Parathyroid adenoma (tissue), 2 donors: Measurements from ENCODE around the gene CTR9.

Experiments used
- H2AFZ ChIP-seq: fragments of 300-600 bp; sonication (generic); one replicate; pipeline ENCODE4 v1.7.0; 2017; ENCODE audit warnings: antibody characterized with exemption, mild to moderate bottlenecking
- H3K27ac ChIP-seq: fragments of 300-600 bp; sonication (generic); one replicate; pipeline ENCODE4 v1.7.0; 2017
- H3K27me3 ChIP-seq: fragments of 300-600 bp; sonication (generic); one replicate; pipeline ENCODE4 v1.7.0; 2017; ENCODE audit warnings: low read length; ENCODE audit not compliant: control insufficient read depth, insufficient read depth
- H3K36me3 ChIP-seq: fragments of 300-600 bp; sonication (generic); one replicate; pipeline ENCODE4 v1.7.0; 2017; ENCODE audit warnings: low read length; ENCODE audit not compliant: control insufficient read depth, insufficient read depth
- H3K4me1 ChIP-seq: fragments of 300-600 bp; sonication (generic); one replicate; pipeline ENCODE4 v1.7.0; 2017; ENCODE audit warnings: control low read depth
- H3K4me2 ChIP-seq: fragments of 300-600 bp; sonication (generic); one replicate; pipeline ENCODE4 v1.7.0; 2017; ENCODE audit warnings: low read length
- H3K4me3 ChIP-seq: fragments of 300-600 bp; sonication (generic); one replicate; pipeline ENCODE4 v1.7.0; 2017; ENCODE audit warnings: low read depth, low read length
- H3K79me2 ChIP-seq: fragments of 300-600 bp; sonication (generic); one replicate; pipeline ENCODE4 v1.7.0; 2017; ENCODE audit warnings: control low read depth
- H3K9ac ChIP-seq: fragments of 300-600 bp; sonication (generic); one replicate; pipeline ENCODE4 v1.7.0; 2017; ENCODE audit warnings: mild to moderate bottlenecking
- H3K9me3 ChIP-seq: fragments of 300-600 bp; sonication (generic); one replicate; pipeline ENCODE4 v1.7.0; 2017; ENCODE audit warnings: low read length; ENCODE audit not compliant: control insufficient read depth
- TF ChIP-seq, protein P1 (sequence below): fragments of 300-600 bp; sonication (generic); IDR thresholded peaks from one replicate; pipeline ENCODE4 v1.7.0; 2017; ENCODE audit warnings: antibody characterized with exemption, mild to moderate bottlenecking
- donor health status: primary hyperparathyroidism.

The CTR9 gene

GRCh38 chr11:10746871-10747270 is 4.2 kb upstream of the CTR9 start:
- no peak overlapping the region for H3K9ac ChIP-seq
- H3K27me3 ChIP-seq = no peaks in the 10 kb centered on the region
- H3K79me2 ChIP-seq = no peaks in the 10 kb centered on the region
- TF ChIP-seq, protein P1, sequence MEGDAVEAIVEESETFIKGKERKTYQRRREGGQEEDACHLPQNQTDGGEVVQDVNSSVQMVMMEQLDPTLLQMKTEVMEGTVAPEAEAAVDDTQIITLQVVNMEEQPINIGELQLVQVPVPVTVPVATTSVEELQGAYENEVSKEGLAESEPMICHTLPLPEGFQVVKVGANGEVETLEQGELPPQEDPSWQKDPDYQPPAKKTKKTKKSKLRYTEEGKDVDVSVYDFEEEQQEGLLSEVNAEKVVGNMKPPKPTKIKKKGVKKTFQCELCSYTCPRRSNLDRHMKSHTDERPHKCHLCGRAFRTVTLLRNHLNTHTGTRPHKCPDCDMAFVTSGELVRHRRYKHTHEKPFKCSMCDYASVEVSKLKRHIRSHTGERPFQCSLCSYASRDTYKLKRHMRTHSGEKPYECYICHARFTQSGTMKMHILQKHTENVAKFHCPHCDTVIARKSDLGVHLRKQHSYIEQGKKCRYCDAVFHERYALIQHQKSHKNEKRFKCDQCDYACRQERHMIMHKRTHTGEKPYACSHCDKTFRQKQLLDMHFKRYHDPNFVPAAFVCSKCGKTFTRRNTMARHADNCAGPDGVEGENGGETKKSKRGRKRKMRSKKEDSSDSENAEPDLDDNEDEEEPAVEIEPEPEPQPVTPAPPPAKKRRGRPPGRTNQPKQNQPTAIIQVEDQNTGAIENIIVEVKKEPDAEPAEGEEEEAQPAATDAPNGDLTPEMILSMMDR = no peak
- no peaks in the 10 kb centered on the region for H3K36me3 ChIP-seq
- no peaks in the 10 kb centered on the region for H3K9me3 ChIP-seq
- peaks cover 2% of the 10 kb centered on the region for H3K4me1 ChIP-seq
- H3K4me3 ChIP-seq = no peak overlapping the region
- no peak overlapping the region for H3K4me2 ChIP-seq
- no peak overlapping the region for H2AFZ ChIP-seq
- H3K27ac ChIP-seq = no peak overlapping the region

- Histone ChIP-seq H3K27me3 (no peaks in the 10 kb centered on the region), H3K4me2 (no peak overlapping the region), H3K9me3 (no peaks in the 10 kb centered on the region), H3K4me3 (no peak overlapping the region), H3K4me1 (peaks cover 8% of the 10 kb centered on the region), H3K79me2 (no peaks in the 10 kb centered on the region), H3K9ac (no peak overlapping the region), H3K36me3 (no peaks in the 10 kb centered on the region), H2AFZ (peak overlapping the region; percentile 28), H3K27ac (no peak overlapping the region)
- TF ChIP-seq, protein P1 = no peak
Observed at GRCh38 chr11:10747733-10748132, 3.3 kb upstream of the CTR9 start.

DNA sequence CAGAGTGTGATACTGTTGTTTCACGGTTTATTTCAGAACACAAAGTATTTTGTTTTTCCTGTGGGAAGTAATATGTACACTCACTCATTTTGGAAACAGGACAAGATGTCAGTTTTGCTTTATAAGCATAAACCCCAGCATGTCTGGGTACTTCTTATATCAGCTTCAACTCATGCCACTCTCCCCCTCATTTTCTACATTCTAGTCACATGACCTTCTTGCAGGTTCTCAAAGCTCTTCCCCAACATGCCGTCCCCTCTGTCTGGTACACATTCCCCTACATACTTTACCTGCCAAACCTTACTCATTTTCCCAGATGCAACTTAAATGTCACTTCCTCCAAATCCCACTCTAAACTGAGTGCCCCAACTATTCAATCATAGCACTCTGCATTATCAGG is 1.6 kb upstream of the CTR9 start:
- no peak overlapping the region for H3K27ac ChIP-seq
- H3K4me1 ChIP-seq = peaks cover 6% of the 10 kb centered on the region
- H3K9me3 ChIP-seq = no peaks in the 10 kb centered on the region
- H2AFZ ChIP-seq = peak overlapping the region; percentile 11
- H3K9ac ChIP-seq = no peak overlapping the region
- no peaks in the 10 kb centered on the region for H3K36me3 ChIP-seq
- H3K27me3 ChIP-seq = no peaks in the 10 kb centered on the region
- H3K4me2 ChIP-seq = no peak overlapping the region
- H3K4me3 ChIP-seq = no peak overlapping the region
- H3K79me2 ChIP-seq = no peaks in the 10 kb centered on the region
- TF ChIP-seq, protein P1 = no peak

DNA sequence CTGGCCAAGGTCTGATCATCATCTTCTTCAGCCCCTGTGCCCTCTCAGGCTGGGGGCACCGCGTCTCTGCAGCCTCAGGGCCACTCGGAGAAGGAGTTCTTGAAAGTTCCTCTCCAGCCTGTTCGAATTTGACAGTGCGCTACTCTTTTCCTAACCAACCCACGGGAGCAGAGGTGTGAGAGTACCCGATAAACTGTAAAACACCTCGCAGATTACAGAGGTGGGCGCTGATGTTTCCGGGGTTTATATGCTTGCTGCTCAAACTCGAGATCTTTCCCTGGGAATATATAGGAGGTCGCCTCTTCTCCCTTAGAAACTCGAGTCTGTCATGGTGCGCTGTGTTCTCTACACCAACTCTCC is 515 bp downstream of the CTR9 start:
- H3K36me3 ChIP-seq = no peaks in the 10 kb centered on the region
- TF ChIP-seq, protein P1 = no peak

GRCh38 chr11:10752061-10752460 is 1.0 kb downstream of the CTR9 start:
- peak overlapping the region; percentile 80 for H2AFZ ChIP-seq
- H3K9me3 ChIP-seq = no peaks in the 10 kb centered on the region
- H3K4me2 ChIP-seq = peak overlapping the region; percentile 85
- H3K4me1 ChIP-seq = peaks cover 6% of the 10 kb centered on the region
- TF ChIP-seq, protein P1 = no peak
- H3K27me3 ChIP-seq = no peaks in the 10 kb centered on the region
- no peak overlapping the region for H3K27ac ChIP-seq
- H3K4me3 ChIP-seq = peak overlapping the region; percentile 91
- no peaks in the 10 kb centered on the region for H3K36me3 ChIP-seq
- H3K79me2 ChIP-seq = no peaks in the 10 kb centered on the region
- no peak overlapping the region for H3K9ac ChIP-seq

More for the DNA sequence above, 515 bp downstream of the CTR9 start:
- Histone ChIP-seq H2AFZ (peak overlapping the region; percentile 80), H3K27ac (peak overlapping the region; percentile 88), H3K4me3 (peak overlapping the region; percentile 91), H3K4me2 (peak overlapping the region; percentile 85), H3K4me1 (peaks cover 6% of the 10 kb centered on the region), H3K9me3 (no peaks in the 10 kb centered on the region), H3K27me3 (no peaks in the 10 kb centered on the region), H3K9ac (peak overlapping the region; percentile 19), H3K79me2 (no peaks in the 10 kb centered on the region)
